ENCODE measurements around the gene TTLL10.

The TTLL10 gene

DNA sequence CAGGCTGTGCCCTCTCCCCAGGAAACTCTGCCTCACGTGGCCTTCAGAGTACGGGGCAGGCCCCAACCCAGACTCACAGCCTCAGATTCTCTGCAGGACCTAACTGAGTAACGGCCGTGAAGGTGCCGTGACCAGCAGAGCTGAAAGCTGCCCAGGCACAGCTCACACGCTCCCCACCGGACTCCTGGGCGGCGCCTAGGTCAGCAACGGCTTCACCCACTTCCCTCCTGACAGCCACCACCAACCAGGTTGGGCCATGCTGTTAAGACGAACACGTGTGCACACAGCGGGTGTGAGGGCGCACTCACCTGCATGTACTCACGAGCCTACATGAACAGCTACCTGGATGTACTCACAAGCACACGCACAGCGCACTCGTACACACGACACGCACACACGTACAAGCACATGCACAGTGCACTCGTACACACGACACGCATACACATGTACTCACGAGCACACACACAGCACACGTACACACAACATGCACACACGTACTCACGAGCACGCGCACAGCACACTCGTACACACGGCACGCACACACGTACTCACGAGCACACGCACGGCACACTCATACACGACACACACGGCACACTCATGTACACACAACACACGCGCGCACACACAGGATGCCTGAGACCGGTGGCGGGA lies 49.0 kb downstream of the TTLL10 start:
- no peak for DNase-seq (ENCODE audit: low spot score)

DNA sequence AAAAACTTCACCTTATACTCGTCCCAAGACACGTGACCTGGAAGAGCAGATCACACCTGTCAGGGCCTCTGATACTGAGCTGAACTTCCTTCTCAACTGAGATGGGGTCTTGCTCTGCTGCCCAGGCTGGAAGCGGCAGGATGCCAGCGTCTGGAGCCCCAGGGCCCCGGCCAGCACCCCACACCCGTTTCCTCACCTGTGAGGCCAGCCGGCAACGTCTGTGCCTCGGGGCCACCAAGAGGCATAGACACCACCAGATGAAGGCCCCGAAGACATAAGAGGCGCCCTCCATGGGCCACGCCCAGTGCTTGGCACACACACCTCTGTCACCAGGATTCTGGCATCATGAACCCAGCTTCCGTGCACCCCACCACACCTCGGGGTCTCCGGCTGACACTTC lies 49.6 kb downstream of the TTLL10 start:
- no peak for DNase-seq (ENCODE audit: low spot score)

- DNase-seq (ENCODE audit: low spot score) = no peak
Observed at GRCh38 chr1:1223891-1224290, 50.2 kb downstream of the TTLL10 start.

- DNase-seq (ENCODE audit: low spot score) = no peak
Observed at GRCh38 chr1:1225238-1225845, 51.7 kb downstream of the TTLL10 start.

GRCh38 chr1:1225913-1226312 lies 52.2 kb downstream of the TTLL10 start:
- DNase-seq (ENCODE audit: low spot score) = no peak

GRCh38 chr1:1226566-1227362 lies 53.1 kb downstream of the TTLL10 start:
- DNase-seq (ENCODE audit: low spot score) = no peak

DNA sequence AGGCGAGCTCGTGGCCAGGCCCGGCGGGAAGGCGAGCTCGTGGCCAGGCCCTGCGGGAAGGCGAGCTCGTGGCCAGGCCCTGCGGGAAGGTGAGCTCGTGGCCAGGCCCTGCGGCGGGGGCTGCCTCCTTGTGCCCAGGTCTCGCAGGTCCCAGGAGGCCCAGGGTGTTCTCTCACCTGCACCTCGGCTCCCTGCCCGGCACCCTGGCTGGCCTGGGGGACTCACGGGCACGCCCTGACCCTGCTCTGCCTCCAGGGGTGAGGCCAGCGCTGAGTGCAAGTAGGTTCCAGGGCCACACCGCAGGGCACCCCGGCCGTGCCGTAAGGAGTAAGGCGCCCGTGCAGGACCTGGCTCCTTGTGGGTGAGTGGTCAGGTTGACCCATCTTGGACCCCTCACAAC lies 53.7 kb downstream of the TTLL10 start:
- no peak for DNase-seq (ENCODE audit: low spot score)

GRCh38 chr1:1228187-1228586 lies 54.5 kb downstream of the TTLL10 start:
- DNase-seq (ENCODE audit: low spot score) = no peak

DNA sequence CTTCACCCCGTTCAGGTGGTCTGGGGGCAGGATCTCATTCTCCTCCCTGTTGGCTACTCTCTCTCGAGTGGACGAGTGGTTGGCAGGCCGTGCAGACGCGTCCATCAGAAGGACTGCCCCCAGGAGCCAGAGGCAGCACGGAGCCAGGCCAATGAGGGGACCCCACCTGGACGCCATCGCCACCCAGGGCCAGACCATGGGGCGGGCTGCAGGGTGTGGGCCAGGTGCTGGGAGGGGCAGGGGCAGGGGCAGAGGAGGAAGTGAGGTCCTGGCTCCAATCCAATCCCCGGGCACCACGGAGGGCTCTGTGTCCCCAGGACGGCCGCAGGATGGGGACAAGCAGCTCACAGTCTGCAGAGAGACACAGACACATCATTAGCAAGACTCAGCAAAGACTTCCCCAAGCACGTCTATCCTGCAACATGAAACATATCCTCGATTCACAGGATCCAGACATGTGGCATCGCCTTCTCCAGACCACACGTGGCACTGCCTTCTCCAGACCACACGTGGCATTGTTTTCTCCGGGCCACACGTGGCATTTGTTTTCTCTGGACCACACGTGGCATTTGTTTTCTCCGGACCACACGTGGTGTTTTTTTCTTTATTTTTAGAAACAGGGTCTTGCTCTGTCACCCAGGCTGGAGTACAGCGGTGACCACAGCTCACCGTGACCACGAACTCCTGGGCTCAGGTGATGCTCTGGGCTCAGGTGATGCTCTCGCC lies 55.1 kb downstream of the TTLL10 start:
- DNase-seq (ENCODE audit: low spot score) = no peak

DNA sequence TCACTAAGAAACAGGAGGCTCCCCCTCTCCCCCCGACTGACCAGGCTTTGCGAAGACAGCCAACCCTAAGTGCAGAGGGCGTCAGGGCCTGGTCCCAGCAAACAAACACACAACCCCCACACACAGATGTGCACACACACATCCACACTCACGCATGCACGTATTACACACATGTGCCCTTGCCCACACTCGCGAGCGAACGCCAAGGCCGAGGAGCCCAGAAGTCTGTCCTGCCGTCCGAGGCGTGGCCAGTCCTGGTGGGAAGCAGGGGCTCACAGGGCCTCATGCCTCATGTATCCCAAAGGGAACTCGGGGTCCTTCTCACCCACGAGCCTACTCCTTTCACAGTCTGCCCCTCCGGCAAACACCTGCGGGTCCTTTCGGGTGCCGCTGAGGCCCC lies 56.1 kb downstream of the TTLL10 start:
- DNase-seq (ENCODE audit: low spot score) = no peak

DNA sequence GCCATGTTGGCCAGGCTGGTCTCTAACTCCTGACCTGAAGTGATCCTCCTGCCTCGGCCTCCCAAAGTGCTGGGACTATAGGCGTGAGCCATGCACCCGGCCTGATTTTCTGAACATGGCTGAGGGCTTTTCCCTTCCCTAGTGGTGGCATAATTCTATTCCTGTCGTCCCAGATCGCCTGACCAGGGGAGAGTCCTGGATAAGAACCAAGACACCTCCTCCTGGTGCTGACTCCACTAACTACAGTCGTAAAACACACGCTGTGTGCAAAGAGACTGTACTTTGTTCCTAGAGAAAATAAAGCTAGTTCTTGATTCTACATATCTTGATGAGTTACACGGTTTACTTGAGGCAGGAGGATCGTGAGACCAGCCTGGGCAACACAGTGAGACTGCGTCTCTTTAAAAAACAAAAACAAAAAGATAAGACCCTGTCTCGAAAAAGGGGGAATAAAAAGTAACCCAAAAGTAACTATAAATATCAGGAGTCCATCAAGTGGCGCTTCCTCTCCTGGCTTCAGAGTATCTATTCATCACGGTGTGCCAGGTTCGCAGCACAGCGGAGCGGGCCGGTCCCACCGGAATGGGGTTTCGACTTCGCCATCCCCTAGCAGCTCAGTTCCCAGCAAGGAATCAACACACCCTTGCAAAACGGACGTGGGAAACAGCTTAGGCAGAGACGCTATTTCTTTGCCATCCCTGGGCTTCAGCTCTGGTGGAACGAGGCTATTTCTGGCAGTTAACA lies 57.1 kb downstream of the TTLL10 start:
- DNase-seq (ENCODE audit: low spot score) = peak; percentile 54

DNA sequence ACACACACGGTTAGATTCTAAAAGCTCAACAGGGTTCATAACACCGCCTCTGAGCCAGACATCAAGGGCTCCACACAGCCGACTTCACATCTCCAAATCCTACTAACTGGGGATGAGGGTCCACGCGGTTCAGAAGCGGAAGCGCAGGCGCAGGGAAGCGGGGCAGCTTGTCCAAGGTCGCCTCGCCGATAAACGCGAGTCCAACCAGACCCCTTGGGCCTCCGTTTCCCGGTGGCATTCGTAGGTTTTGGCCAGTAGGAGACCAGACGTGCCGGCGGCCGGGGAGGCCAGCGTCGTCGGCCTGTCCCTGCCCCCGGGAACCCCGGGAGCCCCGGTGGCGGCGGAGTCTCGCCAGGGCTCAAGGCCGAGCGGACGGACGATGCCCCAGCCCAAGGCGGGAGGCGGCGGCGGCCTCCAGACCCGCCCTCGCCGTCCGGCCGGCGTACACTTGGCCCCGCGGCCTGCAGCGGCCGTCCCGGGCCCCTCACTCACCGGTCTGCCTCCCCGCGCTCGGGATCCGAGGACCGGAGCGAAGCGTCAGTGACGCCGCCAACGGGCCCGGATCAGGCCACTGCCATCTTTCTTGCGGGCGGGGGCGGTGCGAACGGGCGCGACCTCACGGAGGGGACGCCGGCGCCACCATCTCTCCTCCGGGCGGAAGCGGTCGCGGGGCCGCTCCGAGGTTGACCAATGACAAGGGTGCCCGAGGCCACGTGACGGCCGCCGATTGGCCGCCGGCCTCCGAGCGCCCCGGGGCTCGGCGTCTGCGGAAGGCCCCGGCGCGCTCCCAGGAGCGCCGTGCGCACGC lies 57.9 kb downstream of the TTLL10 start, which contains the start of gene SDF4:
SDF4 (minus strand) TSS at position 602 of the 808 bp plus-strand sequence. CDS start 3,229 bp downstream, outside the sequence.
- DNase-seq (ENCODE audit: low spot score) = peak; percentile 96

GRCh38 chr1:1232208-1232795 lies 58.6 kb downstream of the TTLL10 start, which contains the start of gene B3GALT6:
TSS of gene B3GALT6 (plus strand) at chr1:1232237. CDS start at chr1:1232279, 42 bp downstream.
- no peak for DNase-seq (ENCODE audit: low spot score)

DNA sequence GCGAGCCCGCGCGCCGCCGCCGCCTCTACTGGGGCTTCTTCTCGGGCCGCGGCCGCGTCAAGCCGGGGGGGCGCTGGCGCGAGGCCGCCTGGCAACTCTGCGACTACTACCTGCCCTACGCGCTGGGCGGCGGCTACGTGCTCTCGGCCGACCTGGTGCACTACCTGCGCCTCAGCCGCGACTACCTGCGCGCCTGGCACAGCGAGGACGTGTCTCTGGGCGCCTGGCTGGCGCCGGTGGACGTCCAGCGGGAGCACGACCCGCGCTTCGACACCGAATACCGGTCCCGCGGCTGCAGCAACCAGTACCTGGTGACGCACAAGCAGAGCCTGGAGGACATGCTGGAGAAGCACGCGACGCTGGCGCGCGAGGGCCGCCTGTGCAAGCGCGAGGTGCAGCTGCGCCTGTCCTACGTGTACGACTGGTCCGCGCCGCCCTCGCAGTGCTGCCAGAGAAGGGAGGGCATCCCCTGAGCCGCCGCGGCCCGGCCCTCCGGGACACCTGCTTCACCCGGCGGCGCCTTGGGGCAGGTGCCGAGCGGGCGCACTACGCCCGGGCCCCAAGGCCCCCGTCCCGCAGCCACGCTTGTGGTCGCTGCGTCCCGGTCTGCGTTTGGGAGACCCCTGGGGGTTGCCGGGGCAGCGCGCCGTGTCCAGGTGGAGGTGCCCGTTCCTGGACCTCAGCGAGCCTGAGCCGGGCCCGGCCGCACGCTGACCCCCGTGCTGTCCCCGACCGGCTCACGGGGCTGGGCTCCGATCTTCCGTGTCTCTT lies 59.3 kb downstream of the TTLL10 start:
- no peak for DNase-seq (ENCODE audit: low spot score)

DNA sequence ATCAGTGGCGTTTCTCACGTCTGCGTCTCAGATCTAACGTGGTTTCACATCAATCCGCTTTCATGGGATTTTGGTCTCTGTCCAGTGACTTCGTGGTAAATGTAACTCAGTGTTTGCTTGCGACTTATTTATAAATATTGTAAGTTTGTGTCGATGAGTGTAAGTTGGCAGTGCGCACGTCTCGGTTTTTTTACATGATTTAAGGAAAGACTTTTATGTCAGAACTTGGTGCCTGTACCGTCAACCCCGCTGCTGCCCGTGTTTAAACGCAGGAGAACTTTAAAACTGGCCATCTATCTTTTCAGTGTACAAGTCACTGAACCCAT lies 59.9 kb downstream of the TTLL10 start:
- DNase-seq (ENCODE audit: low spot score) = no peak

GRCh38 chr1:1234180-1234808 lies 60.6 kb downstream of the TTLL10 start:
- DNase-seq (ENCODE audit: low spot score) = no peak

- no peak for DNase-seq (ENCODE audit: low spot score)
Observed at GRCh38 chr1:1235016-1235744, 61.5 kb downstream of the TTLL10 start.

GRCh38 chr1:1236176-1236763 lies 62.6 kb downstream of the TTLL10 start:
- no peak for DNase-seq (ENCODE audit: low spot score)

Data from COLO829 (cell line).